Neural progenitor cell (in vitro differentiated cells): Measurements from ENCODE around the gene USP1.

Source experiments
- EZH2 ChIP-seq: fragments of 200-600 bp; sonication (generic); IDR thresholded peaks from 2 replicates; pipeline ENCODE4 v1.6.1; 2017; ENCODE audit warnings: antibody characterized with exemption, mild to moderate bottlenecking, moderate library complexity
- EZH2phosphoT487 ChIP-seq: fragments of 200-600 bp; sonication (generic); IDR thresholded peaks from 2 replicates; pipeline ENCODE4 v1.6.1; 2017; ENCODE audit warnings: antibody characterized with exemption
- TF ChIP-seq, protein P1 (sequence below): fragments of 200-600 bp; sonication (generic); IDR thresholded peaks from 2 replicates; pipeline ENCODE4 v1.5.1; 2017; ENCODE audit warnings: antibody characterized with exemption, mild to moderate bottlenecking

DNA sequence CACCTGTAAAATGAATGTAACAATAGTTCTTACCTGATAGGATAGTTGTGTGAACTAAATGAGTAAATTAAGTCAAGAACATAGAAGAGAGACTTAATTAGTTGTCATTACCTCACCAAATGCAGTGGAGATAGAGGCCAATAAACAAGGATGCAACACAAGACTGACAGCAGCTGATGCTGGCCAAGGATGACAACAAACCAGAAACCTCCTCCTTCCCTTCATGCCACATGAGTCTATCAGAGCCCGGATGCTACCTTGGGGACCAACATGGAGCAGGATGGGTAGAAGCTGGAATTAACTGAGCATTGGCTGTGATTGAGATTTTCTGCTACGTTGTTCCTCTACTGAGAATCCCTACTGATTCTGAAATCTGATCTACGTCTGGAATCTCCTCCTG lies 30.3 kb upstream of the USP1 start:
- TF ChIP-seq EZH2phosphoT487 (no peak), EZH2 (no peak)
- TF ChIP-seq, protein P1, sequence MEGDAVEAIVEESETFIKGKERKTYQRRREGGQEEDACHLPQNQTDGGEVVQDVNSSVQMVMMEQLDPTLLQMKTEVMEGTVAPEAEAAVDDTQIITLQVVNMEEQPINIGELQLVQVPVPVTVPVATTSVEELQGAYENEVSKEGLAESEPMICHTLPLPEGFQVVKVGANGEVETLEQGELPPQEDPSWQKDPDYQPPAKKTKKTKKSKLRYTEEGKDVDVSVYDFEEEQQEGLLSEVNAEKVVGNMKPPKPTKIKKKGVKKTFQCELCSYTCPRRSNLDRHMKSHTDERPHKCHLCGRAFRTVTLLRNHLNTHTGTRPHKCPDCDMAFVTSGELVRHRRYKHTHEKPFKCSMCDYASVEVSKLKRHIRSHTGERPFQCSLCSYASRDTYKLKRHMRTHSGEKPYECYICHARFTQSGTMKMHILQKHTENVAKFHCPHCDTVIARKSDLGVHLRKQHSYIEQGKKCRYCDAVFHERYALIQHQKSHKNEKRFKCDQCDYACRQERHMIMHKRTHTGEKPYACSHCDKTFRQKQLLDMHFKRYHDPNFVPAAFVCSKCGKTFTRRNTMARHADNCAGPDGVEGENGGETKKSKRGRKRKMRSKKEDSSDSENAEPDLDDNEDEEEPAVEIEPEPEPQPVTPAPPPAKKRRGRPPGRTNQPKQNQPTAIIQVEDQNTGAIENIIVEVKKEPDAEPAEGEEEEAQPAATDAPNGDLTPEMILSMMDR, result no peak
